Mesendoderm (in vitro differentiated cells): ENCODE results near the gene CCDC148.
A peak's percentile ranks its signal among the peaks of the same experiment; 100 is the strongest.

Source experiments
- DNase-seq: peaks from one replicate; pipeline ENCODE4 v3.0.0; 2013
- H2AK5ac ChIP-seq: 2 replicates; pipeline ENCODE4 v1.6.1; 2013; ENCODE audit warnings: low read length, inconsistent platforms
- H2BK120ac ChIP-seq: 2 replicates; pipeline ENCODE4 v1.6.1; 2013; ENCODE audit warnings: low read depth, mild to moderate bottlenecking, low read length, moderate library complexity, mixed read lengths
- H2BK15ac ChIP-seq: replicated peaks from 2 replicates; pipeline ENCODE4 v1.6.1; 2013; ENCODE audit warnings: low read depth, mild to moderate bottlenecking, moderate library complexity
- H2BK5ac ChIP-seq: 2 replicates; pipeline ENCODE4 v1.6.1; 2013; ENCODE audit warnings: low read length, inconsistent platforms
- H3K18ac ChIP-seq: 2 replicates; pipeline ENCODE4 v1.6.1; 2013; ENCODE audit warnings: mild to moderate bottlenecking, low read length, mixed read lengths
- H3K23ac ChIP-seq: one replicate; pipeline ENCODE4 v1.6.1; 2013; ENCODE audit warnings: low read length
- H3K27ac ChIP-seq: 2 replicates; pipeline ENCODE4 v1.5.1; 2013; ENCODE audit warnings: low read depth, mild to moderate bottlenecking, inconsistent platforms, low read length, moderate library complexity
- H3K27me3 ChIP-seq: 2 replicates; pipeline ENCODE4 v1.6.1; 2013; ENCODE audit warnings: low read length, control low read depth, mild to moderate bottlenecking, inconsistent platforms; ENCODE audit not compliant: insufficient read depth, poor library complexity
- H3K36me3 ChIP-seq: 2 replicates; pipeline ENCODE4 v1.6.1; 2013; ENCODE audit warnings: low read length, inconsistent platforms; ENCODE audit not compliant: control insufficient read depth, insufficient read depth
- H3K4ac ChIP-seq: one replicate; pipeline ENCODE4 v1.6.1; 2013; ENCODE audit warnings: low read depth, mild to moderate bottlenecking, low read length, moderate library complexity
- H3K4me1 ChIP-seq: 2 replicates; pipeline ENCODE4 v1.6.1; 2013; ENCODE audit warnings: low read depth, low read length, inconsistent platforms; ENCODE audit not compliant: control insufficient read depth
- H3K4me2 ChIP-seq: 2 replicates; pipeline ENCODE4 v1.6.1; 2013; ENCODE audit warnings: low read length
- H3K4me3 ChIP-seq: 2 replicates; pipeline ENCODE4 v1.5.1; 2013; ENCODE audit warnings: mild to moderate bottlenecking, low read length
- H3K56ac ChIP-seq: one replicate; pipeline ENCODE4 v1.6.1; 2013; ENCODE audit warnings: low read length
- H3K79me1 ChIP-seq: 2 replicates; pipeline ENCODE4 v1.6.1; 2013; ENCODE audit warnings: low read length, inconsistent platforms
- H3K79me2 ChIP-seq: 2 replicates; pipeline ENCODE4 v1.6.1; 2013; ENCODE audit warnings: mild to moderate bottlenecking, low read length; ENCODE audit not compliant: control insufficient read depth, insufficient read depth
- H3K9ac ChIP-seq: 2 replicates; pipeline ENCODE4 v1.6.1; 2013; ENCODE audit warnings: low read length, inconsistent platforms
- H4K5ac ChIP-seq: one replicate; pipeline ENCODE4 v1.6.1; 2013; ENCODE audit warnings: low read length
- H4K8ac ChIP-seq: one replicate; pipeline ENCODE4 v1.6.1; 2013; ENCODE audit warnings: low read depth, mild to moderate bottlenecking, control low read depth, low read length, moderate library complexity
- WGBS: extraction: QIAGEN DNeasy Blood & Tissue Kit; methylation state at CpG from one replicate; pipeline ENCODE4 v1.1.7; 2013; ENCODE audit warnings: low lambda C conversion rate, missing lambda C conversion rate; ENCODE audit not compliant: insufficient coverage; ENCODE audit errors: extremely low coverage; 5-methylcytosine and 5-hydroxymethylcytosine counted together

Gene CCDC148

GRCh38 chr2:158325031-158325781 is 131.3 kb downstream of the CCDC148 start:
- 100% methylated on average over 1 of the region's 5 CpGs for WGBS
- H4K5ac ChIP-seq = no peak overlapping the region
- no peak for DNase-seq
- no peak overlapping the region for H3K27ac ChIP-seq
- no peaks in the 10 kb centered on the region for H3K27me3 ChIP-seq
- H3K4me2 ChIP-seq = no peak overlapping the region
- H3K4ac ChIP-seq = no peak overlapping the region
- H2BK5ac ChIP-seq = no peak overlapping the region
- H3K23ac ChIP-seq = no peak overlapping the region
- H3K36me3 ChIP-seq = no peaks in the 10 kb centered on the region
- no peaks in the 10 kb centered on the region for H3K4me1 ChIP-seq
- no peak overlapping the region for H3K18ac ChIP-seq
- no peak overlapping the region for H3K9ac ChIP-seq
- no peak overlapping the region for H2AK5ac ChIP-seq
- H4K8ac ChIP-seq = no peak overlapping the region
- H3K56ac ChIP-seq = no peak overlapping the region
- no peak overlapping the region for H2BK15ac ChIP-seq
- no peaks in the 10 kb centered on the region for H3K79me1 ChIP-seq
- no peaks in the 10 kb centered on the region for H3K79me2 ChIP-seq
- no peak overlapping the region for H3K4me3 ChIP-seq
- no peak overlapping the region for H2BK120ac ChIP-seq

- no peak overlapping the region for H3K9ac ChIP-seq
- no peaks in the 10 kb centered on the region for H3K36me3 ChIP-seq
- no peaks in the 10 kb centered on the region for H3K27me3 ChIP-seq
- H3K4me2 ChIP-seq = no peak overlapping the region
- no peak overlapping the region for H4K5ac ChIP-seq
- no peak overlapping the region for H3K4ac ChIP-seq
- no peak overlapping the region for H3K18ac ChIP-seq
- H2BK120ac ChIP-seq = no peak overlapping the region
- no peak overlapping the region for H4K8ac ChIP-seq
- H3K79me1 ChIP-seq = no peaks in the 10 kb centered on the region
- H2BK5ac ChIP-seq = no peak overlapping the region
- H2AK5ac ChIP-seq = no peak overlapping the region
- H3K79me2 ChIP-seq = no peaks in the 10 kb centered on the region
- H3K23ac ChIP-seq = no peak overlapping the region
- H3K56ac ChIP-seq = no peak overlapping the region
- no CpG with 5 or more reads among the region's 1 CpG for WGBS
- no peak overlapping the region for H3K4me3 ChIP-seq
- H3K4me1 ChIP-seq = no peaks in the 10 kb centered on the region
- H3K27ac ChIP-seq = no peak overlapping the region
- H2BK15ac ChIP-seq = no peak overlapping the region
- DNase-seq = no peak
These were observed 133.2 kb downstream of the CCDC148 start for GRCh38 chr2:158323381-158323780.

- H2AK5ac ChIP-seq = no peak overlapping the region
- no peaks in the 10 kb centered on the region for H3K36me3 ChIP-seq
- WGBS = no CpG with 5 or more reads among the region's 3 CpGs
- H3K79me2 ChIP-seq = no peaks in the 10 kb centered on the region
- no peak overlapping the region for H3K18ac ChIP-seq
- no peak overlapping the region for H3K4me3 ChIP-seq
- H3K79me1 ChIP-seq = no peaks in the 10 kb centered on the region
- no peaks in the 10 kb centered on the region for H3K4me1 ChIP-seq
- H3K9ac ChIP-seq = no peak overlapping the region
- no peak overlapping the region for H3K4ac ChIP-seq
- H3K27ac ChIP-seq = no peak overlapping the region
- no peak overlapping the region for H2BK120ac ChIP-seq
- no peak overlapping the region for H4K5ac ChIP-seq
- H3K4me2 ChIP-seq = no peak overlapping the region
- no peaks in the 10 kb centered on the region for H3K27me3 ChIP-seq
- no peak for DNase-seq
- no peak overlapping the region for H2BK15ac ChIP-seq
- no peak overlapping the region for H2BK5ac ChIP-seq
- H4K8ac ChIP-seq = no peak overlapping the region
- H3K56ac ChIP-seq = no peak overlapping the region
- no peak overlapping the region for H3K23ac ChIP-seq
These were observed 135.3 kb downstream of the CCDC148 start for GRCh38 chr2:158321264-158321663.

GRCh38 chr2:158319269-158319668 is 137.3 kb downstream of the CCDC148 start:
- no peak overlapping the region for H2AK5ac ChIP-seq
- H2BK5ac ChIP-seq = no peak overlapping the region
- no peak overlapping the region for H4K8ac ChIP-seq
- WGBS = no CpG with 5 or more reads among the region's 1 CpG
- H3K4me1 ChIP-seq = no peaks in the 10 kb centered on the region
- H3K18ac ChIP-seq = no peak overlapping the region
- no peak overlapping the region for H3K4me3 ChIP-seq
- no peak overlapping the region for H3K9ac ChIP-seq
- DNase-seq = peak; percentile 32
- H3K27me3 ChIP-seq = no peaks in the 10 kb centered on the region
- no peak overlapping the region for H3K4me2 ChIP-seq
- no peak overlapping the region for H3K27ac ChIP-seq
- no peak overlapping the region for H3K23ac ChIP-seq
- H3K79me2 ChIP-seq = no peaks in the 10 kb centered on the region
- H3K36me3 ChIP-seq = no peaks in the 10 kb centered on the region
- H3K4ac ChIP-seq = no peak overlapping the region
- H2BK15ac ChIP-seq = no peak overlapping the region
- H3K56ac ChIP-seq = no peak overlapping the region
- H3K79me1 ChIP-seq = no peaks in the 10 kb centered on the region
- H2BK120ac ChIP-seq = no peak overlapping the region
- H4K5ac ChIP-seq = no peak overlapping the region

GRCh38 chr2:158317642-158318041 is 138.9 kb downstream of the CCDC148 start:
- H2BK15ac ChIP-seq = no peak overlapping the region

More at GRCh38 chr2:158317642-158318041, 138.9 kb downstream of the CCDC148 start:
- H2BK5ac ChIP-seq = no peak overlapping the region
- H3K27me3 ChIP-seq = no peaks in the 10 kb centered on the region
- H3K79me1 ChIP-seq = no peaks in the 10 kb centered on the region
- H4K5ac ChIP-seq = no peak overlapping the region
- DNase-seq = peak; percentile 25
- no peak overlapping the region for H3K23ac ChIP-seq
- no peaks in the 10 kb centered on the region for H3K79me2 ChIP-seq
- no peak overlapping the region for H3K4me3 ChIP-seq
- H3K9ac ChIP-seq = no peak overlapping the region
- no peak overlapping the region for H4K8ac ChIP-seq
- no peak overlapping the region for H3K4ac ChIP-seq
- H3K4me1 ChIP-seq = no peaks in the 10 kb centered on the region
- H3K18ac ChIP-seq = no peak overlapping the region
- WGBS = no CpG with 5 or more reads among the region's 2 CpGs
- no peak overlapping the region for H2BK120ac ChIP-seq
- no peak overlapping the region for H3K56ac ChIP-seq
- H3K27ac ChIP-seq = no peak overlapping the region
- no peaks in the 10 kb centered on the region for H3K36me3 ChIP-seq
- H3K4me2 ChIP-seq = no peak overlapping the region
- H2AK5ac ChIP-seq = no peak overlapping the region
